C4-2B (cell line): ENCODE results near the gene TMEM231.
"Not testable (repeated sequence)": the region's sequence is repeated elsewhere in the genome, so short reads cannot be mapped to it uniquely, and the experiment has no call there.

ENCODE experiments used
- H3K27ac ChIP-seq: fragments of 450-650 bp; 2 replicates; pipeline ENCODE4 v1.5.1; 2017
- CTCF ChIP-seq: fragments of 450-650 bp; conservative IDR thresholded peaks from 2 replicates; pipeline ENCODE4 v1.5.1; 2017; ENCODE audit warnings: mild to moderate bottlenecking
- ZFX ChIP-seq: fragments of 450-650 bp; IDR thresholded peaks from 2 replicates; pipeline ENCODE4 v1.6.1; 2017

Gene TMEM231

GRCh38 chr16:75506107-75506506 is 49.9 kb downstream of the TMEM231 start:
- TF ChIP-seq ZFX (no peak), CTCF (no peak)
- no peak overlapping the region for H3K27ac ChIP-seq

GRCh38 chr16:75503801-75504200 is 52.3 kb downstream of the TMEM231 start:
- no peak for TF ChIP-seq CTCF
- no peak for TF ChIP-seq ZFX
- H3K27ac ChIP-seq = no peak overlapping the region

- no peak overlapping the region for H3K27ac ChIP-seq
- TF ChIP-seq ZFX (no peak), CTCF (no peak)
Measured at GRCh38 chr16:75502916-75503605, 53.0 kb downstream of the TMEM231 start.

GRCh38 chr16:75501820-75502219 is 54.2 kb downstream of the TMEM231 start:
- H3K27ac ChIP-seq = not testable (repeated sequence)

- H3K27ac ChIP-seq = no peak overlapping the region
- no peak for TF ChIP-seq CTCF
- TF ChIP-seq ZFX = no peak
Measured at GRCh38 chr16:75501359-75501758, 54.7 kb downstream of the TMEM231 start.

- not testable (repeated sequence) for H3K27ac ChIP-seq
Measured at GRCh38 chr16:75498605-75499322, 57.3 kb downstream of the TMEM231 start.

- no peak overlapping the region for H3K27ac ChIP-seq
- no peak for TF ChIP-seq ZFX
- no peak for TF ChIP-seq CTCF
Measured at GRCh38 chr16:75497558-75497957, 58.5 kb downstream of the TMEM231 start.

- H3K27ac ChIP-seq = no peak within 1 kb of the TSS
- TF ChIP-seq ZFX = no peak
- TF ChIP-seq CTCF = no peak
Measured at GRCh38 chr16:75495076-75495674, 60.9 kb downstream of the TMEM231 start, which contains the start of gene CHST6. CHST6 (minus strand) TSS chr16:75495441; CDS start chr16:75479828, 15,613 bp downstream.
